ENCODE results near the gene VCL. TPM values are rescaled to one million over a fixed set of nuclear protein-coding genes. Genes with fewer than 3 reads are reported as not detected.
A peak's percentile ranks its signal among the peaks of the same experiment; 100 is the strongest.

The VCL gene
- total RNA-seq, 1 experiment from 2014 or later: 495 TPM

DNA sequence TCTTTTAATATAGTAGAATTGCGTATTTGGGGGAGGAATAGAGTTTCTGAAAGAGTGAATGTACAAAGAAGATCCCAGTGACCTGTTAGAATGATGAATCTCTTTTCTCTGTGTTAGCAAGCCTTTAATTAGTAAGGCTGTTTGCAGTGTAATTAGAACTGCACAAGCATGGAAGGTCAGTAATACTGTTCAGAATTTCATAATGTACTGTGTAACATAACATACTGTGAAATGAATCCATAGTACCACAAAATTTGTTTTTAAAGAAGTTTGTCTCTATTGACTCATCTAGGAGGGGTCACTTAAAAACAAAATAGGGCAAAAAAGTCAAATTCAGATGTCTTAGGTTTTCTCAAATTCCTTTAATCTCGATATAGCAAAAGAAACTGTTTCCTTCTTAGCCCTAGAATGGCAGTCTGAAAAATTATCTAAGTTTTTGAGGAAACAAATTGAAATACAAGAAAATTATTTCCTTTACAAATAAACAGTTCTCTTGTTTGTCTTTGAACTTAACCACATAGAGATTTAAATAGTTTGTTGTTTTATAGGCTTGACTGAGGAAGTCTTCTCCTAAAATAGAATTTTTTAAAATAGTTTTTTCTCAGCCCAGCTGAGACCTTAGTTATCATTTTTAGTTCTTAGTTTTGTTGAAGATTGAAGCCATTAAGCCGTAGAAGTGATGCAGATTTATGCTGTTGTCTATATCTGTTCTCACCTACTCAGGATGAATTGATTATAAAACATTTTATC is 165.6 kb downstream of the VCL start:
- intact Hi-C loops (cut with micrococcal nuclease; ENCODE audit: unreplicated experiment) (no loop called here), in situ Hi-C loops (cut with HindIII; ENCODE audit: low pct_unique_long_range_greater_than_20kb, low sequenced_read_pairs) (no loop called here)
- ATAC-seq: no peak
- H3K27me3 ChIP-seq (ENCODE audit: control insufficient read depth, insufficient read depth, low read length): no peaks in the 10 kb centered on the region
- no peak overlapping the region for H3K4me3 ChIP-seq (ENCODE audit: low read depth in 2 of 2, low read length in 2 of 2)
- CTCF ChIA-PET: no interaction called here
- no peak overlapping the region for H3K27ac ChIP-seq (ENCODE audit: low read length)
- no peaks in the 10 kb centered on the region for H3K9me3 ChIP-seq (ENCODE audit: control insufficient read depth, insufficient read depth, low read depth, low read length)
- POLR2A ChIA-PET: interaction anchor here (1.1 kb wide), 1 partner anchor 11 kb away, joined by 7 read pairs; no protein-coding TSS in a partner anchor
- TF ChIP-seq, protein P1, sequence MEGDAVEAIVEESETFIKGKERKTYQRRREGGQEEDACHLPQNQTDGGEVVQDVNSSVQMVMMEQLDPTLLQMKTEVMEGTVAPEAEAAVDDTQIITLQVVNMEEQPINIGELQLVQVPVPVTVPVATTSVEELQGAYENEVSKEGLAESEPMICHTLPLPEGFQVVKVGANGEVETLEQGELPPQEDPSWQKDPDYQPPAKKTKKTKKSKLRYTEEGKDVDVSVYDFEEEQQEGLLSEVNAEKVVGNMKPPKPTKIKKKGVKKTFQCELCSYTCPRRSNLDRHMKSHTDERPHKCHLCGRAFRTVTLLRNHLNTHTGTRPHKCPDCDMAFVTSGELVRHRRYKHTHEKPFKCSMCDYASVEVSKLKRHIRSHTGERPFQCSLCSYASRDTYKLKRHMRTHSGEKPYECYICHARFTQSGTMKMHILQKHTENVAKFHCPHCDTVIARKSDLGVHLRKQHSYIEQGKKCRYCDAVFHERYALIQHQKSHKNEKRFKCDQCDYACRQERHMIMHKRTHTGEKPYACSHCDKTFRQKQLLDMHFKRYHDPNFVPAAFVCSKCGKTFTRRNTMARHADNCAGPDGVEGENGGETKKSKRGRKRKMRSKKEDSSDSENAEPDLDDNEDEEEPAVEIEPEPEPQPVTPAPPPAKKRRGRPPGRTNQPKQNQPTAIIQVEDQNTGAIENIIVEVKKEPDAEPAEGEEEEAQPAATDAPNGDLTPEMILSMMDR (IDR thresholded peaks at IDR 0.05): no peak
- TF ChIP-seq POLR2AphosphoS5 (IDR thresholded peaks at IDR 0.05; ENCODE audit: low read depth, low read length): no peak
- peaks cover 16% of the 10 kb centered on the region; the same call in 1 of the 2 replicates for H3K4me1 ChIP-seq (ENCODE audit: control insufficient read depth, insufficient read depth, low read length)
- no peaks in the 10 kb centered on the region for H3K36me3 ChIP-seq (ENCODE audit: control insufficient read depth, insufficient read depth, low read length)
- TSS peak; percentile 38 for BruUV-seq (replicated peaks)
- no peak for DNase-seq (ENCODE audit: low read depth, low spot score)

DNA sequence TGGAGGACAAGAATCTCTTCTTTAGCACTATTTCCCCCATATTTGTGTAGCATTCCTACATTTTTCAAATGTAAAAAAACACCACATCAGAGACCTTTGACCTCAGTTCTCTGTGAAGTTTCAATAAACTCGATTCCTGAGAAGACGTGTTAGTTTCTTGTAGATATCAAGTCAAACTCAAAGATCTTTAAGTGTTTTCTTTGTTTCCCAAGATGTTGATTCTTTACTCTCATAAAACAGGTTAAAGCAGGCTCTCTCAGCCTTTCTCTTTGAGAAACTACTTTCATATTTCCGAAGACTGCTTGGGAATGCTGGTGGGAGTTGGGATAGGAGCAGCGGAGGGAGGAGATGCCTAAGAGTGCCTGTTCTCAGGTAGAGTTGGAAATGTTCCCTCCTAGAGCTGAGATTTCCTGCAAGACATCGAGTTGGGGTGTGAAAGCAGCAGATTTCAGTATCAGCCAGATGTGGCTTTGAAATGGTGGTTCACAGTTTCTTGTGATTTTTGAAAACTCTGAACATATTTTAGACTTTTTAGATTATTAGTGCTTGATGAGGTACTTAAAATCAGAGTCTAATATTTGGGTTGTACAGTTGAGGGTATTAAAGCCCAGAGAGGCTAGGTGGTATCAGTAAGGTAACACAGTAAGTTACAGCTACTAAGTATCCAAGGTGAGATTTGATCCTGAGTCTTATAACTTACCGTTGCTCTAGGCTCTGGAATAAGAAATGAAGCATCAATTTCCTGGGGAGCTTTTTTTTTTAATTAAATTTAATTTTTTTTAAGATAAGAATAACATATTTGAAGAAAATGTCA is 167.0 kb downstream of the VCL start:
- Histone ChIP-seq H3K4me3 (ENCODE audit: low read depth in 2 of 2, low read length in 2 of 2) (no peak overlapping the region), H3K27ac (ENCODE audit: low read length) (peak overlapping the region; percentile 72), H3K9me3 (ENCODE audit: control insufficient read depth, insufficient read depth, low read depth, low read length) (no peaks in the 10 kb centered on the region), H3K4me1 (ENCODE audit: control insufficient read depth, insufficient read depth, low read length) (peaks cover 16% of the 10 kb centered on the region; the same call in 1 of the 2 replicates), H3K27me3 (ENCODE audit: control insufficient read depth, insufficient read depth, low read length) (no peaks in the 10 kb centered on the region), H3K36me3 (ENCODE audit: control insufficient read depth, insufficient read depth, low read length) (no peaks in the 10 kb centered on the region)
- intact Hi-C loops (cut with micrococcal nuclease; ENCODE audit: unreplicated experiment) (no loop called here), in situ Hi-C loops (cut with HindIII; ENCODE audit: low pct_unique_long_range_greater_than_20kb, low sequenced_read_pairs) (no loop called here)
- no TSS peak for BruUV-seq (replicated peaks)
- TF ChIP-seq, protein P2, sequence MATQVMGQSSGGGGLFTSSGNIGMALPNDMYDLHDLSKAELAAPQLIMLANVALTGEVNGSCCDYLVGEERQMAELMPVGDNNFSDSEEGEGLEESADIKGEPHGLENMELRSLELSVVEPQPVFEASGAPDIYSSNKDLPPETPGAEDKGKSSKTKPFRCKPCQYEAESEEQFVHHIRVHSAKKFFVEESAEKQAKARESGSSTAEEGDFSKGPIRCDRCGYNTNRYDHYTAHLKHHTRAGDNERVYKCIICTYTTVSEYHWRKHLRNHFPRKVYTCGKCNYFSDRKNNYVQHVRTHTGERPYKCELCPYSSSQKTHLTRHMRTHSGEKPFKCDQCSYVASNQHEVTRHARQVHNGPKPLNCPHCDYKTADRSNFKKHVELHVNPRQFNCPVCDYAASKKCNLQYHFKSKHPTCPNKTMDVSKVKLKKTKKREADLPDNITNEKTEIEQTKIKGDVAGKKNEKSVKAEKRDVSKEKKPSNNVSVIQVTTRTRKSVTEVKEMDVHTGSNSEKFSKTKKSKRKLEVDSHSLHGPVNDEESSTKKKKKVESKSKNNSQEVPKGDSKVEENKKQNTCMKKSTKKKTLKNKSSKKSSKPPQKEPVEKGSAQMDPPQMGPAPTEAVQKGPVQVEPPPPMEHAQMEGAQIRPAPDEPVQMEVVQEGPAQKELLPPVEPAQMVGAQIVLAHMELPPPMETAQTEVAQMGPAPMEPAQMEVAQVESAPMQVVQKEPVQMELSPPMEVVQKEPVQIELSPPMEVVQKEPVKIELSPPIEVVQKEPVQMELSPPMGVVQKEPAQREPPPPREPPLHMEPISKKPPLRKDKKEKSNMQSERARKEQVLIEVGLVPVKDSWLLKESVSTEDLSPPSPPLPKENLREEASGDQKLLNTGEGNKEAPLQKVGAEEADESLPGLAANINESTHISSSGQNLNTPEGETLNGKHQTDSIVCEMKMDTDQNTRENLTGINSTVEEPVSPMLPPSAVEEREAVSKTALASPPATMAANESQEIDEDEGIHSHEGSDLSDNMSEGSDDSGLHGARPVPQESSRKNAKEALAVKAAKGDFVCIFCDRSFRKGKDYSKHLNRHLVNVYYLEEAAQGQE (IDR thresholded peaks at IDR 0.05; ENCODE audit: insufficient read depth in 1 of 2, low read depth in 2 of 2, low read length in 1 of 2): no peak
- TF ChIP-seq SIN3A (IDR thresholded peaks at IDR 0.05; ENCODE audit: borderline replicate concordance, insufficient read depth, low read depth, low read length) (no peak), POLR2AphosphoS5 (IDR thresholded peaks at IDR 0.05; ENCODE audit: low read depth, low read length) (no peak), TCF7L2 (IDR thresholded peaks at IDR 0.05; ENCODE audit: low read depth, low read length) (no peak)
- TF ChIP-seq, protein P1 (IDR thresholded peaks at IDR 0.05): no peak
- ChIA-PET CTCF (no interaction called here), POLR2A (no interaction called here)
- no peak for DNase-seq (ENCODE audit: low read depth, low spot score)
- no peak for ATAC-seq

Data from Panc1 (cell line).